Upper lobe of left lung (tissue), 6 donors: Measurements from ENCODE around the gene UPK3BL2. TPM values are rescaled to one million over a fixed set of nuclear protein-coding genes. Genes with fewer than 3 reads are reported as not detected.
"Not testable (repeated sequence)": the region's sequence is repeated elsewhere in the genome, so short reads cannot be mapped to it uniquely, and the experiment has no call there.

Source experiments
- ATAC-seq, 2 donors: fragments of 200-7000 bp; cut with Tn5 transposase; one replicate each; pipeline ENCODE4 v1.9.1; 2022; ENCODE audit warnings: mild to moderate bottlenecking in 2 of 2, moderate library complexity in 2 of 2; ENCODE audit not compliant: low FRiP score in 2 of 2
- DNase-seq, 2 donors: peaks; one replicate each; pipeline ENCODE4 v3.0.0-alpha.2; 2019 to 2020
- H3K27ac ChIP-seq, 4 donors: fragments of 200-600 bp; sonication (generic); one replicate each; pipeline ENCODE4 v1.5.1; 2016 to 2019
- H3K27me3 ChIP-seq, 4 donors: fragments of 200-600 bp; sonication (generic); one replicate each; pipeline ENCODE4 v1.5.1; 2017 to 2019
- H3K36me3 ChIP-seq, 4 donors: fragments of 200-600 bp; sonication (generic); one replicate each; pipeline ENCODE4 v1.5.1; 2016 to 2019
- H3K4me1 ChIP-seq, 4 donors: fragments of 200-600 bp; sonication (generic); one replicate each; pipeline ENCODE4 v1.5.1; 2018 to 2019
- H3K4me3 ChIP-seq, 4 donors: fragments of 200-600 bp; sonication (generic); one replicate each; pipeline ENCODE4 v1.5.1; 2017 to 2019; ENCODE audit warnings: mild to moderate bottlenecking in 2 of 4, moderate library complexity in 1 of 4
- H3K9me3 ChIP-seq, 4 donors: fragments of 200-600 bp; sonication (generic); one replicate each; pipeline ENCODE4 v1.5.1; 2018 to 2019
- WGBS, 2 donors: methylation state at CpG; one replicate each; pipeline ENCODE4 v1.1.5; 2017 to 2018; 5-methylcytosine and 5-hydroxymethylcytosine counted together
- total RNA-seq, 6 donors: library from RNA; depleted of rRNA in 4 of 6; stranded (reverse); fragments of >200 nt in 4 of 6; gene quantifications; one replicate each; pipeline versions ENCODE4 v1.1.0 to v1.2.1, GENCODE V29; 2016 to 2021
- donor health status: DM: no; HTN: no; CAD: no; lungs with moderate emphysema.
- donor health status: DM: no; HTN: yes; CAD: no; lungs with severe emphysema.

The UPK3BL2 gene
- total RNA-seq, 6 donors from 2014 or later, result 3.0 to 30.4 (median 16.6) TPM

GRCh38 chr7:102507410-102508088 lies 35.9 kb downstream of the UPK3BL2 start:
- H3K4me1 ChIP-seq, H3K27me3 ChIP-seq, ATAC-seq, H3K27ac ChIP-seq, H3K36me3 ChIP-seq, H3K9me3 ChIP-seq, H3K4me3 ChIP-seq: not testable (repeated sequence)
- 67 to 86% methylated on average over 2 of the region's 8 CpGs for WGBS, 2 donors
- DNase-seq, result peak in 1 of 2 donors; percentile 19

DNA sequence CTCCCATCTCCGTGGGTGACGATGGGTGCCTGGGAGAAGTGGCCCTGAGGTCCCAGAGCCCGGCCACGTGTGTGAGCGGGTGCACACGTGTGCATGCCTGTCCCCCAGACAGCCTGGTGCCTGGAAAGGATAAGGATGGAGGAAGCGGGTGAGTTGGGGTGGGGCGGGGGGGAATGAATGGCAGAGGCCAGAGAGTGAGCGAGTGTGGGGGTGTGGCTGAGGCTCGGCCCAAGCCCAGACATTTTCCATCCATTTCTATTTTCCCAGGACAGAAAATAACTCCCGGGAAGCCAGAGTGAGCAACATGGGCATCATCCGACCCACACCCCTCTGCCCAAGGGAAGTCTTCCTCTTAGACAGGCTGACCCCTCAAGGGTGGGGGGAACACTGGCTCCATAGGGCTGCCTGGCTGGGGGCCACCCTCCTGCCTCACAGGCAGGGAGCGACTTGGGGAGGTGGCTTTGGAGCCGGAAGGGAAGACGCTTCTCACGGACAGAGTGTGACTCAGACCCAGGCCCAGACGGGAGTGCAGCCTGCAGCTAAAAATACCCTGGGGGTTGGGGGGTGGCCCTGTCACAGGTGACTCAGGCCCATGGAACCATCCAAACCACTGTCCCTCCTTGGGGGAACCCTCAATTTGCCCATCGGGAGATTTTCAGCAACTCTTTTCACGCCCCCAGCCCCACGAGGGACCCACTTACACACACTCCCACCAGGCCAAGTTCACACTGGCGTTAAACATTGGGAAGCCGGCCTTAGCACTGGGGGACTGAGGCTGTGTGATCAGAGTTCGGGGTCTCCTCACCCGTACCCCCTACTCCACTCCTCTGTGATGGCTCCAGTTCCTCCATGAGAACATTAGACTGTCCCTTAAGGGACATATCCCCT lies 38.0 kb downstream of the UPK3BL2 start:
- not testable (repeated sequence) for H3K4me3 ChIP-seq, H3K9me3 ChIP-seq, H3K27me3 ChIP-seq, DNase-seq, H3K36me3 ChIP-seq, H3K27ac ChIP-seq, H3K4me1 ChIP-seq
- WGBS, 2 donors, result no CpG with 5 or more reads among the region's 24 CpGs
- ATAC-seq, result peak; percentile 5 to 77

DNA sequence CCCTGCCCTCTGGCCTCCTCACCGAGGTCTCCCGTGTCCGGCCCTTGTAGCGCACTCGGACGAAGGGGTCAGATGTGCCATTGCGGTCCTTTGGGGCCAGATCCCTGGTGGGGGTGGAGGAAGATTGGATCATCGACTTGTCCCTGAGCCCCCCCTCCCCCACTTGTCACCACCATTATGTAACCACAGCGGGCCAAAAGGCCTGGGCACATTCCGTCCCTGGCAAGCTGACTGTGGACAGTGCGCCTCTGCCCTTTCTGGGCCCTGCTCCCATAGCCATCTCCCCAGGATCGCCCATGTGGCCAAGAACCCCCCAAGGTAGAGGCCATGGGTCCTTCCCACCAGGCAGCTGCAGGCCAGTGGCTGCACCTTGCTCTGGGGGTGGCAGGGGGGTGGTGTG lies 40.4 kb downstream of the UPK3BL2 start:
- H3K4me1 ChIP-seq, H3K36me3 ChIP-seq, H3K27ac ChIP-seq, DNase-seq, ATAC-seq, H3K27me3 ChIP-seq, H3K9me3 ChIP-seq, H3K4me3 ChIP-seq: not testable (repeated sequence)
- WGBS, 2 donors, result no CpG with 5 or more reads among the region's 12 CpGs

- not testable (repeated sequence) for H3K4me1 ChIP-seq, ATAC-seq, H3K27ac ChIP-seq, H3K36me3 ChIP-seq, H3K27me3 ChIP-seq, H3K9me3 ChIP-seq, H3K4me3 ChIP-seq
- 86 to 94% methylated on average over 14 to 15 of the region's 16 CpGs for WGBS, 2 donors
- peak in 1 of 2 donors; percentile 38 for DNase-seq
Observed at GRCh38 chr7:102498321-102498720, 45.2 kb downstream of the UPK3BL2 start.

DNA sequence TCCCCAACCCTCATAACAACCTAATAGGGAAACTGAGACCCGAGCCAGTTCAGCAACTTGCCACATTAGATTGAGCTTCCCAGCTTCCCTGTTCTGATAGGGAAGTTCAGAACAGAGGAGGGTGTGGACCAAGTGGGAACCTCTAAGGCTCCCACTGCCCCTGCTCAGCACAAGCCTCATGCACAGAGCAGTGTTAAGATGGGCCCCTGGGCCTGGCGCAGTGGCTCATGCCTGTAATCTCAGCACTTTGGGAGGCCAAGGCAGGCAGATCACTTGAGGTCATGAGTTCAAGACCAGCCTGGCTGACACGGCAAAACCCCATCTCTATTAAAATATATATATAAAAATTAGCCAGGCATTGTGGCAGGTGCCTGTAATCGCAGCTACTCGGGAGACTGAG lies 46.2 kb downstream of the UPK3BL2 start:
- not testable (repeated sequence) for H3K27me3 ChIP-seq
- 40% methylated on average over 1 of the region's 5 CpGs; no CpG with 5 or more reads in 1 of the 2 donors for WGBS, 2 donors

DNA sequence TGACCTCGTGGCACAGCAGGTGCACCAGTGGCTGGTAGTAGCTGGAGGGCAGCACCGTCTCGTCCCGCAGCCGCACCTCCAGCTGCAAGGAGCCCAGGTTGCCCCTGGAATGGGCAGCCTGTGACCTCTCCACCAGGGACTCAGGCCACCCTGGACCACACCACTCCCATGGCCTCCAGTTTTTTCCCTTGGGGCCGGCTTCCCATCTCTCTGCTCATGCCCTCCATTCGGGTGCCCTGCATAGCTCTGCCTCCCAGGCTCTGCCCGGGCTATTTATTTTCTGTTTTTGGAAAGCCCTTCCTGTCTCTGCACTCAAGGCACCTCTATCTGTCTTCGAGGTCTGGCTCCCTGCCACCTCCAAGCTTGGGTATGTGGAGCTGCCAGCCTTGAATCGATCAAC lies 46.6 kb downstream of the UPK3BL2 start:
- H3K27ac ChIP-seq, ATAC-seq, H3K36me3 ChIP-seq, H3K4me1 ChIP-seq, H3K9me3 ChIP-seq, H3K4me3 ChIP-seq, H3K27me3 ChIP-seq: not testable (repeated sequence)
- peak in 1 of 2 donors; percentile 10 for DNase-seq
- WGBS, 2 donors, result 68 to 100% methylated on average over 2 to 3 of the region's 10 CpGs

More for the DNA sequence above, 46.2 kb downstream of the UPK3BL2 start:
- peak in 1 of 2 donors; percentile 27 for DNase-seq
- not testable (repeated sequence) for H3K36me3 ChIP-seq, H3K4me3 ChIP-seq, H3K9me3 ChIP-seq, H3K27ac ChIP-seq, H3K4me1 ChIP-seq
- peak in 1 of 2 donors; percentile 16 for ATAC-seq

GRCh38 chr7:102494473-102495149 lies 48.9 kb downstream of the UPK3BL2 start:
- H3K27ac ChIP-seq, H3K36me3 ChIP-seq, DNase-seq, H3K4me3 ChIP-seq, H3K4me1 ChIP-seq, H3K27me3 ChIP-seq, H3K9me3 ChIP-seq: not testable (repeated sequence)
- peak; percentile 3 to 65 for ATAC-seq
- no CpG with 5 or more reads among the region's 67 CpGs for WGBS, 2 donors

DNA sequence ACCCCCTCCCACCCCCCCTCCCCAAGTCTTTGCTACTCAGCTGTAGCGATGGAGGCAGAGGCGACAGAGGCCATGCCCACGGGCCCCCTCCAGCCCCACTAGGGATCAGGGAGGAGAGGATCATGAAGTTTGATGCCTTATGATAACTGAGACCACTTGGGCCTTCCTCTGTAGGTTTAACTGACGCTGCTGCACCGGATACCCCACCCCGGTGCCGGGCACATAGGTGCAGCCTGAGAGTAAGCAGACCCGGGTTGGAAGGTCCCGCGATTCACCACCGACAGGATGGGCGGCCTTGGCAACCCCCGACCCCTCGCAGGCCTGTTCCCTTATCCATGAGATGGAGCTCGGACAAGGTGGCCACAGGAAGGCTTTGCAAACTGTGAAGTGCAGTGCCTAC lies 49.5 kb downstream of the UPK3BL2 start:
- DNase-seq, result peak; percentile 22 to 76
- H3K4me3 ChIP-seq, result peak overlapping the region in 3 of 4 donors; percentile 23 to 31 (median 29)

DNA sequence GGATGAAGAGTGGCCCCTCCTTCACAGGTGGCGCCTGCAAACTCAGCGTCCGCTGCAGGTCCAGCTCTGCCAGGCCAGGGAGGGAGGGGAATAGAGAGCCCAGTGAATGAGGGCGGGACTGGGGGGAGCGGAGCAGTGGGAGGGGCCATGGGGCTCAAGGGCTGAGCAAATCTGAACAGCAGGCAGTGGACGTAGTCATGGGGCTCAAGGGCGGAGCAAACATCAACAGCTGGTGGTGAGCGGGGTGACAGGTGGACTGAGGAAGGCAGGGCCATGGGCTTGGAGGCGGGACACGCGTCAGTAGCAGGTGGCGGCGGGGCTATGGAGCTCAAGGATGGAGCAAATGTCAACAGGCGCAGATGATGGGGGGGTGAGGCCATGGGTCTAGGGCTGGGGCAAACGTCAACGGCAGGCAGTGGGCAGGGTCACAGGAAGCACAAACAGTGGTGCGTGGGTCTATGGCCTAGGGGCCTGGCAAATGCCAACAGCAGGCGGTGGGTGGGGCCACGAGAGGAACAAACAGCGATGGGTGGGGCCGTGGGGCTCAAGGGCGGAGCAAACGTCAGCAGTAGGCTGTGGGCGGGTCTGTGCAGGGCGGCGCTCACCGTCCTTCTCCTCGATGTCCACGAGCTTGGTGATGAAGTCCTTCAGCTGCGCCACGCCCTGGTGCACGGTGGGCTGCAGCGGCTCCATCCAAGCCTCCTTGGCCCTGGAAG lies 50.1 kb downstream of the UPK3BL2 start:
- peak; percentile 75 to 90 for ATAC-seq
- WGBS, 2 donors, result no CpG with 5 or more reads among the region's 33 CpGs
- not testable (repeated sequence) for H3K36me3 ChIP-seq

More for the DNA sequence above, 49.5 kb downstream of the UPK3BL2 start:
- not testable (repeated sequence) for H3K4me1 ChIP-seq, H3K9me3 ChIP-seq, H3K36me3 ChIP-seq, H3K27ac ChIP-seq, H3K27me3 ChIP-seq
- ATAC-seq, result peak in 1 of 2 donors; percentile 0
- WGBS, 2 donors, result 32% methylated on average over 9 of the region's 15 CpGs; no CpG with 5 or more reads in 1 of the 2 donors

GRCh38 chr7:102490529-102491075 lies 52.9 kb downstream of the UPK3BL2 start:
- H3K27ac ChIP-seq, H3K9me3 ChIP-seq, H3K27me3 ChIP-seq, H3K4me3 ChIP-seq, H3K36me3 ChIP-seq, H3K4me1 ChIP-seq: not testable (repeated sequence)
- ATAC-seq, result peak; percentile 63 to 92
- DNase-seq, result peak; percentile 61 to 92
- WGBS, 2 donors, result no CpG with 5 or more reads among the region's 12 CpGs

More for the DNA sequence above, 50.1 kb downstream of the UPK3BL2 start:
- not testable (repeated sequence) for H3K4me1 ChIP-seq, H3K4me3 ChIP-seq, H3K27ac ChIP-seq, H3K27me3 ChIP-seq, H3K9me3 ChIP-seq
- DNase-seq, result peak in 1 of 2 donors; percentile 49
